K562 (cell line): ENCODE measurements around the gene CRYBG3.

Experiments used
- EZH2 ChIP-seq: IDR thresholded peaks from 2 replicates; pipeline ENCODE4 v1.6.1; 2012; ENCODE audit warnings: low read depth, mild to moderate bottlenecking, inconsistent platforms, low read length, borderline replicate concordance
- POLR2AphosphoS5 ChIP-seq: IDR thresholded peaks from 2 replicates; pipeline ENCODE4 v1.6.1; 2011; ENCODE audit warnings: mild to moderate bottlenecking, low read depth, low read length, moderate library complexity; ENCODE audit not compliant: control insufficient read depth, insufficient read depth
- RBBP5 ChIP-seq: fragments of 200-600 bp; sonication (generic); IDR thresholded peaks from 2 replicates; pipeline ENCODE4 v1.6.1; 2012; ENCODE audit warnings: borderline replicate concordance, mild to moderate bottlenecking, low read length, control low read depth, inconsistent platforms; ENCODE audit not compliant: insufficient read depth, poor library complexity, severe bottlenecking
- ZC3H11A ChIP-seq: IDR thresholded peaks from 2 replicates; pipeline ENCODE4 v1.6.1; 2012; ENCODE audit warnings: low read depth, low read length, improper control_type of control experiment
- ZNF133 ChIP-seq: fragments of 250-450 bp; sonication (Bioruptor Pico); IDR thresholded peaks from 2 replicates; pipeline ENCODE4 v1.4.0; 2020; ENCODE audit warnings: mild to moderate bottlenecking
- ZNF146 ChIP-seq: IDR thresholded peaks from one replicate; pipeline ENCODE4 v1.6.1; 2018; ENCODE audit warnings: missing compliant biosample characterization; ENCODE audit not compliant: unreplicated experiment
- TF ChIP-seq, protein P1 (sequence below), 3 experiments: IDR thresholded peaks in 2 of 3; conservative IDR thresholded peaks in 1 of 3; 2 replicates each; pipeline ENCODE4 v1.5.1; 2011 to 2012; ENCODE audit warnings: low read length in 3 of 3, mild to moderate bottlenecking in 3 of 3, control low read depth in 2 of 3, improper control_type of control experiment in 1 of 3, inconsistent platforms in 1 of 3, low read depth in 1 of 3, mixed read lengths in 1 of 3, moderate library complexity in 1 of 3; ENCODE audit not compliant: insufficient read depth in 2 of 3
- TF ChIP-seq, protein P2 (sequence below): sonication (generic); formaldehyde crosslinking; IDR thresholded peaks from 2 replicates; pipeline ENCODE4 v1.8.0; 2023; ENCODE audit warnings: mild to moderate bottlenecking, missing genetic modification reagents
- TF ChIP-seq, protein P3 (sequence below): fragments of 450-650 bp; formaldehyde crosslinking; IDR thresholded peaks from 2 replicates; pipeline ENCODE4 v1.4.0; 2022; ENCODE audit warnings: mild to moderate bottlenecking, moderate library complexity
- TF ChIP-seq, protein P4 (sequence below): sonication (generic); formaldehyde crosslinking; IDR thresholded peaks from 2 replicates; pipeline ENCODE4 v1.8.1; 2022; ENCODE audit warnings: missing genetic modification reagents
- TF ChIP-seq, protein P5 (sequence below): sonication (generic); formaldehyde crosslinking; IDR thresholded peaks from 2 replicates; pipeline ENCODE4 v1.8.0; 2022; ENCODE audit warnings: mild to moderate bottlenecking, missing genetic modification reagents

DNA sequence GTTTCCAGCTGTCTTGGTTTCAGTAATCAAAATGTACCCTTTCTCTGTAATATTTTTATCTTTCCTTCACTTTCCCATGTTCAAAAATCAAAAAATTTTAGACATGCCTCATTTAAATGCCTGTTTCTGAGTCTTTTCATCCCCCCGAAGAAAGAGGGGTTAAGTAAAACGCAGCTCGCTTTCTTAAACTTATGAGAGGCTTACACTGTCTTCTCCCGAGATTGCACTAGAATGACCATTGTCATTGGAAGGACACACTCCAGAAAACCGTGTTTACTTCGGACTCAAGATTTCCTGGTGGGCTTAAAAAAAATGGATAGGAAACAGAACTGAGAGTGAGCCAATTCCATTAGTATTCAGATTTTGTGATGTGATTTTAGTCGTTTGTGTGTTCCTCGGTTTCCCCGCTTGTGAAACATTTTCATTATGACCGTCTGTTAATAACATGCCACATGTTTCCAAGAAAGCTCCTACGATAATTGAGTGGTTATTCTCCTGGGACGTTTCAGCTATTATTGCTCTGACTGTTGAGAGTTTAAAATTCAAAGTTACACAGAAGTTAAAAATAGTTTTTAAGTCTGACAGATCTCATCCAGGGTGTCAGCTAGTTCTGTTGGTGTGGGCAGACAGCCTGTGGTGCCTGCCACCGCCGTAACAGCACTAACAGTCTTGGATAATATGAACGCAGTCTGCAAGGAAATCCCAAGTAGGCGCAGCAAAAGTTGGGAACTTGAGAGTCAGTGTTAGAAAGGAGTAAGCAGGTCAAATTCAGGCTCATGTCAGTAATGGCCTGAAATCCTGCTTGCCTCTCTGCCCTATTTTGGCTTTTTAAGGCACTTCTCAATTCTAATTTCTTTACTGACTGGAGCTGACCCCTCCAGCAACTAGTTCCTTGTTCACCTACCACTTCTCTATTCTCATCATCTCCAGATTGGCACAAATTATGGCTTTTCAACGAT lies 1.5 kb downstream of the CRYBG3 start:
- TF ChIP-seq, protein P1, sequence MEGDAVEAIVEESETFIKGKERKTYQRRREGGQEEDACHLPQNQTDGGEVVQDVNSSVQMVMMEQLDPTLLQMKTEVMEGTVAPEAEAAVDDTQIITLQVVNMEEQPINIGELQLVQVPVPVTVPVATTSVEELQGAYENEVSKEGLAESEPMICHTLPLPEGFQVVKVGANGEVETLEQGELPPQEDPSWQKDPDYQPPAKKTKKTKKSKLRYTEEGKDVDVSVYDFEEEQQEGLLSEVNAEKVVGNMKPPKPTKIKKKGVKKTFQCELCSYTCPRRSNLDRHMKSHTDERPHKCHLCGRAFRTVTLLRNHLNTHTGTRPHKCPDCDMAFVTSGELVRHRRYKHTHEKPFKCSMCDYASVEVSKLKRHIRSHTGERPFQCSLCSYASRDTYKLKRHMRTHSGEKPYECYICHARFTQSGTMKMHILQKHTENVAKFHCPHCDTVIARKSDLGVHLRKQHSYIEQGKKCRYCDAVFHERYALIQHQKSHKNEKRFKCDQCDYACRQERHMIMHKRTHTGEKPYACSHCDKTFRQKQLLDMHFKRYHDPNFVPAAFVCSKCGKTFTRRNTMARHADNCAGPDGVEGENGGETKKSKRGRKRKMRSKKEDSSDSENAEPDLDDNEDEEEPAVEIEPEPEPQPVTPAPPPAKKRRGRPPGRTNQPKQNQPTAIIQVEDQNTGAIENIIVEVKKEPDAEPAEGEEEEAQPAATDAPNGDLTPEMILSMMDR (IDR thresholded peaks at IDR 0.05 in 2 of 3, conservative IDR thresholded peaks at IDR 0.05 in 1 of 3; ENCODE audit: insufficient read depth in 2 of 3, low read depth in 1 of 3, low read length in 3 of 3) = no peak
- TF ChIP-seq EZH2 (no peak), RBBP5 (no peak), ZNF133 (CRISPR knock-in tag) (no peak), ZNF146 (CRISPR knock-in tag) (no peak), POLR2AphosphoS5 (no peak), ZC3H11A (no peak)
- TF ChIP-seq, protein P2, sequence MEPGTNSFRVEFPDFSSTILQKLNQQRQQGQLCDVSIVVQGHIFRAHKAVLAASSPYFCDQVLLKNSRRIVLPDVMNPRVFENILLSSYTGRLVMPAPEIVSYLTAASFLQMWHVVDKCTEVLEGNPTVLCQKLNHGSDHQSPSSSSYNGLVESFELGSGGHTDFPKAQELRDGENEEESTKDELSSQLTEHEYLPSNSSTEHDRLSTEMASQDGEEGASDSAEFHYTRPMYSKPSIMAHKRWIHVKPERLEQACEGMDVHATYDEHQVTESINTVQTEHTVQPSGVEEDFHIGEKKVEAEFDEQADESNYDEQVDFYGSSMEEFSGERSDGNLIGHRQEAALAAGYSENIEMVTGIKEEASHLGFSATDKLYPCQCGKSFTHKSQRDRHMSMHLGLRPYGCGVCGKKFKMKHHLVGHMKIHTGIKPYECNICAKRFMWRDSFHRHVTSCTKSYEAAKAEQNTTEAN (CRISPR knock-in tag) = no peak
- TF ChIP-seq, protein P3, sequence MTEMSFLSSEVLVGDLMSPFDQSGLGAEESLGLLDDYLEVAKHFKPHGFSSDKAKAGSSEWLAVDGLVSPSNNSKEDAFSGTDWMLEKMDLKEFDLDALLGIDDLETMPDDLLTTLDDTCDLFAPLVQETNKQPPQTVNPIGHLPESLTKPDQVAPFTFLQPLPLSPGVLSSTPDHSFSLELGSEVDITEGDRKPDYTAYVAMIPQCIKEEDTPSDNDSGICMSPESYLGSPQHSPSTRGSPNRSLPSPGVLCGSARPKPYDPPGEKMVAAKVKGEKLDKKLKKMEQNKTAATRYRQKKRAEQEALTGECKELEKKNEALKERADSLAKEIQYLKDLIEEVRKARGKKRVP = no peak
- TF ChIP-seq, protein P4, sequence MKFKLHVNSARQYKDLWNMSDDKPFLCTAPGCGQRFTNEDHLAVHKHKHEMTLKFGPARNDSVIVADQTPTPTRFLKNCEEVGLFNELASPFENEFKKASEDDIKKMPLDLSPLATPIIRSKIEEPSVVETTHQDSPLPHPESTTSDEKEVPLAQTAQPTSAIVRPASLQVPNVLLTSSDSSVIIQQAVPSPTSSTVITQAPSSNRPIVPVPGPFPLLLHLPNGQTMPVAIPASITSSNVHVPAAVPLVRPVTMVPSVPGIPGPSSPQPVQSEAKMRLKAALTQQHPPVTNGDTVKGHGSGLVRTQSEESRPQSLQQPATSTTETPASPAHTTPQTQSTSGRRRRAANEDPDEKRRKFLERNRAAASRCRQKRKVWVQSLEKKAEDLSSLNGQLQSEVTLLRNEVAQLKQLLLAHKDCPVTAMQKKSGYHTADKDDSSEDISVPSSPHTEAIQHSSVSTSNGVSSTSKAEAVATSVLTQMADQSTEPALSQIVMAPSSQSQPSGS (CRISPR knock-in tag) = no peak
- TF ChIP-seq, protein P5, sequence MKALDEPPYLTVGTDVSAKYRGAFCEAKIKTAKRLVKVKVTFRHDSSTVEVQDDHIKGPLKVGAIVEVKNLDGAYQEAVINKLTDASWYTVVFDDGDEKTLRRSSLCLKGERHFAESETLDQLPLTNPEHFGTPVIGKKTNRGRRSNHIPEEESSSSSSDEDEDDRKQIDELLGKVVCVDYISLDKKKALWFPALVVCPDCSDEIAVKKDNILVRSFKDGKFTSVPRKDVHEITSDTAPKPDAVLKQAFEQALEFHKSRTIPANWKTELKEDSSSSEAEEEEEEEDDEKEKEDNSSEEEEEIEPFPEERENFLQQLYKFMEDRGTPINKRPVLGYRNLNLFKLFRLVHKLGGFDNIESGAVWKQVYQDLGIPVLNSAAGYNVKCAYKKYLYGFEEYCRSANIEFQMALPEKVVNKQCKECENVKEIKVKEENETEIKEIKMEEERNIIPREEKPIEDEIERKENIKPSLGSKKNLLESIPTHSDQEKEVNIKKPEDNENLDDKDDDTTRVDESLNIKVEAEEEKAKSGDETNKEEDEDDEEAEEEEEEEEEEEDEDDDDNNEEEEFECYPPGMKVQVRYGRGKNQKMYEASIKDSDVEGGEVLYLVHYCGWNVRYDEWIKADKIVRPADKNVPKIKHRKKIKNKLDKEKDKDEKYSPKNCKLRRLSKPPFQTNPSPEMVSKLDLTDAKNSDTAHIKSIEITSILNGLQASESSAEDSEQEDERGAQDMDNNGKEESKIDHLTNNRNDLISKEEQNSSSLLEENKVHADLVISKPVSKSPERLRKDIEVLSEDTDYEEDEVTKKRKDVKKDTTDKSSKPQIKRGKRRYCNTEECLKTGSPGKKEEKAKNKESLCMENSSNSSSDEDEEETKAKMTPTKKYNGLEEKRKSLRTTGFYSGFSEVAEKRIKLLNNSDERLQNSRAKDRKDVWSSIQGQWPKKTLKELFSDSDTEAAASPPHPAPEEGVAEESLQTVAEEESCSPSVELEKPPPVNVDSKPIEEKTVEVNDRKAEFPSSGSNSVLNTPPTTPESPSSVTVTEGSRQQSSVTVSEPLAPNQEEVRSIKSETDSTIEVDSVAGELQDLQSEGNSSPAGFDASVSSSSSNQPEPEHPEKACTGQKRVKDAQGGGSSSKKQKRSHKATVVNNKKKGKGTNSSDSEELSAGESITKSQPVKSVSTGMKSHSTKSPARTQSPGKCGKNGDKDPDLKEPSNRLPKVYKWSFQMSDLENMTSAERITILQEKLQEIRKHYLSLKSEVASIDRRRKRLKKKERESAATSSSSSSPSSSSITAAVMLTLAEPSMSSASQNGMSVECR (CRISPR knock-in tag) = no peak
